Tibial artery (tissue), 4 donors: ENCODE data around the gene LYST.

Source experiments
- DNase-seq, 2 donors: peaks; one replicate each; pipeline ENCODE4 v3.0.0-alpha.2; 2019
- H3K27ac ChIP-seq, 2 donors: fragments of 200-600 bp; sonication (generic) in 1 of 2; 1 replicate in 1 of 2; 2 replicates in 1 of 2; pipeline ENCODE4 v1.5.1; 2018 to 2019; ENCODE audit warnings: mild to moderate bottlenecking in 1 of 2
- H3K27me3 ChIP-seq, 2 donors: fragments of 200-600 bp; sonication (generic) in 1 of 2; one replicate each; pipeline versions ENCODE4 v1.5.1 to v1.6.0; 2016 to 2019
- H3K36me3 ChIP-seq, 3 donors: fragments of 200-600 bp; sonication (generic) in 2 of 3; one replicate each; pipeline ENCODE4 v1.5.1; 2016 to 2019; ENCODE audit warnings: mild to moderate bottlenecking in 2 of 3
- H3K4me1 ChIP-seq, 4 donors: fragments of 200-600 bp; sonication (generic) in 2 of 4; 1 replicate in 3 of 4; 2 replicates in 1 of 4; pipeline ENCODE4 v1.5.1; 2016 to 2019
- H3K4me3 ChIP-seq, 2 donors: fragments of 200-600 bp; sonication (generic) in 1 of 2; 1 replicate in 1 of 2; 2 replicates in 1 of 2; pipeline ENCODE4 v1.5.1; 2018 to 2019; ENCODE audit warnings: mild to moderate bottlenecking in 2 of 2
- H3K9me3 ChIP-seq, 3 donors: fragments of 200-600 bp; sonication (generic) in 1 of 3; one replicate each; pipeline ENCODE4 v1.5.1; 2016 to 2019
- intact Hi-C: fragments of 100-400 bp; cut with DNase I; formaldehyde crosslinking; loops from one replicate; pipeline ENCODE4 v1.15.0; 2023; ENCODE audit warnings: low total_unique reads
- TF ChIP-seq, protein P1 (sequence below), 2 experiments: fragments of 200-600 bp in 1 of 2; fragments of 450-650 bp in 1 of 2; IDR thresholded peaks; one replicate each; pipeline ENCODE4 v1.5.1; 2017 to 2019; ENCODE audit warnings: antibody characterized with exemption in 2 of 2, mild to moderate bottlenecking in 1 of 2, moderate library complexity in 1 of 2

The LYST gene

DNA sequence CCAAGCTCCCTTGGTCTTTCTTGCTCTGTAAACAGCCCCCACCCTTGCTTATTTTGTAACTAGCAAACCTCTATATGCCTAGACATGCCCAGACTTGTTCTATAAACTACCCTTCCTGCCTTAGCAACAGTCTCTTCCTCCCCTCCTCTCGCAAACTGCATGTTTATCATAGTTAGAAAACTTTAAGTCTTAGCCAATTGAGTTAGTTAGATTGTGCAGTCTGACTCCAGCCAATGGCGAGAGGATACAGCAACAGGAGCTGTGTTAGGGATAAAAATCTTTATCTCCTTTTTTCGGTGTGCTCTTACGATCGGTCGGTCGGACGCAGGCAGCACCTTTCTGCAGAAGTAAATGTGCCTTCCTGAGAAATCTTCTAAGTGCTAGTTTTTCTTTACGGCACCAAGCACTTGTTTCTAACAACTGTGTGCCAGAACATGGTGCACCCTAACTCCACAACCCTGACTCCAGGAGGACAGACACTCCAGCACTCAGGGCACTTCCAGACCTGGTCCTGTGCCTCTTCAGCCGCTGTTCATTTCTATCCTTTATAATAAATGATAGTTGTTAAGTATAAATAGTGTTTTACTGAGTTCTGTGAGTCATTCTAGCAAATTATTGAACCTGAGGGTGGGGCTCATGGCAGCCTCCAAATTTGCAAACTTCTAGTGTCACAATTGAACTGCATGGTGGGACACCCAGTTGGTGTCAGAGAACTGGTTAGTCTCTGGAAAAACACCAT lies 191.4 kb downstream of the LYST start:
- no peak for DNase-seq
- Histone ChIP-seq H3K4me1 (no peaks in the 10 kb centered on the region), H3K9me3 (peaks cover 0 to 15% (median 11%) of the 10 kb centered on the region in 3 donors), H3K27me3 (no peaks in the 10 kb centered on the region), H3K27ac (no peak overlapping the region), H3K36me3 (peaks cover 70 to 79% (median 74%) of the 10 kb centered on the region in 3 donors), H3K4me3 (no peak overlapping the region)
- TF ChIP-seq, protein P1, sequence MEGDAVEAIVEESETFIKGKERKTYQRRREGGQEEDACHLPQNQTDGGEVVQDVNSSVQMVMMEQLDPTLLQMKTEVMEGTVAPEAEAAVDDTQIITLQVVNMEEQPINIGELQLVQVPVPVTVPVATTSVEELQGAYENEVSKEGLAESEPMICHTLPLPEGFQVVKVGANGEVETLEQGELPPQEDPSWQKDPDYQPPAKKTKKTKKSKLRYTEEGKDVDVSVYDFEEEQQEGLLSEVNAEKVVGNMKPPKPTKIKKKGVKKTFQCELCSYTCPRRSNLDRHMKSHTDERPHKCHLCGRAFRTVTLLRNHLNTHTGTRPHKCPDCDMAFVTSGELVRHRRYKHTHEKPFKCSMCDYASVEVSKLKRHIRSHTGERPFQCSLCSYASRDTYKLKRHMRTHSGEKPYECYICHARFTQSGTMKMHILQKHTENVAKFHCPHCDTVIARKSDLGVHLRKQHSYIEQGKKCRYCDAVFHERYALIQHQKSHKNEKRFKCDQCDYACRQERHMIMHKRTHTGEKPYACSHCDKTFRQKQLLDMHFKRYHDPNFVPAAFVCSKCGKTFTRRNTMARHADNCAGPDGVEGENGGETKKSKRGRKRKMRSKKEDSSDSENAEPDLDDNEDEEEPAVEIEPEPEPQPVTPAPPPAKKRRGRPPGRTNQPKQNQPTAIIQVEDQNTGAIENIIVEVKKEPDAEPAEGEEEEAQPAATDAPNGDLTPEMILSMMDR (IDR thresholded peaks at IDR 0.05) = no peak
- intact Hi-C loops = no loop called here

DNA sequence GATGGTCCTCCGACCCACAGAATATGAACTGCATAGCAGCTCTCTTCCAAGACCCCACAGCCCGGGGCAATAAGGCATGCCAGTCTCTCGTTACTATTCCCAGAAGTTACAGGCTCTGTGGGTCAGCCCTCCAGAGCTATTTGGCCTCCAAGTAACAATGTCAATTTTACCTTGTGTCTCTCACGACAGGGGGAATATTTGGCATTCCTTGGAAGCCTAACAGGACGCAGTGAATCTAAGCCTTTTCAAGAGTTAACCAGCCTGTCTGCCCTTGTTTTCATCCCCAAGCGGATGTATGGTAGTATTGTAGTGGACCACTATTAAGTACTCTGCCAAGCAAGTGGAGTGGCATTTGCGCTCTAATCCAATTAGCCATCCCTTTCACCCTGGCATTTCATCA lies 192.7 kb downstream of the LYST start:
- no peak for DNase-seq
- TF ChIP-seq, protein P1 (IDR thresholded peaks at IDR 0.05) = no peak
- Histone ChIP-seq H3K27me3 (no peaks in the 10 kb centered on the region), H3K27ac (no peak overlapping the region), H3K9me3 (peaks cover 0 to 25% (median 16%) of the 10 kb centered on the region in 3 donors), H3K4me1 (no peaks in the 10 kb centered on the region), H3K4me3 (no peak overlapping the region), H3K36me3 (peaks cover 82 to 87% (median 86%) of the 10 kb centered on the region in 3 donors)
- intact Hi-C loops = no loop called here

DNA sequence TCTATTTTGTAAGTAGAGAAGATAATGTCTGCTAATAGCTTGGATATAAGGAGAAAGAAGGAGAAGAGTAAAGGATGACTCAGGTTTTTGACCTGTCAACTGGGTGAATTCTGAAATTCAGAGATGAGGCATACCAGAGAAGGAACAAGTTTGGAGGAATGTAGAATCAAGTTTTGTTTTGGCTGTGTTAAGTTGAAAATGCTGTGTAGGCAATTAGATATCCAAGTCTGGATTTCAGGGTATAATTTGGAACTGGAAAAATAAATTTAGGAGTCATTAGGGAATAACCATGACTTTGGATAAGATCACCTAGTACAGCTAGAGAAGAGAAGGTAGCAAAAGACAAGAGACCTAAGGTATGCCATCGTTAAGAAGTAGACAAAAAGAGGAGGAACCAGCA lies 194.7 kb downstream of the LYST start:
- no peak for DNase-seq
- Histone ChIP-seq H3K27ac (no peak overlapping the region), H3K9me3 (peaks cover 0 to 25% (median 16%) of the 10 kb centered on the region in 3 donors), H3K4me1 (no peaks in the 10 kb centered on the region), H3K36me3 (peaks cover 77 to 81% (median 81%) of the 10 kb centered on the region in 3 donors), H3K4me3 (no peak overlapping the region), H3K27me3 (no peaks in the 10 kb centered on the region)
- intact Hi-C loops = no loop called here
- TF ChIP-seq, protein P1 (IDR thresholded peaks at IDR 0.05) = no peak

DNA sequence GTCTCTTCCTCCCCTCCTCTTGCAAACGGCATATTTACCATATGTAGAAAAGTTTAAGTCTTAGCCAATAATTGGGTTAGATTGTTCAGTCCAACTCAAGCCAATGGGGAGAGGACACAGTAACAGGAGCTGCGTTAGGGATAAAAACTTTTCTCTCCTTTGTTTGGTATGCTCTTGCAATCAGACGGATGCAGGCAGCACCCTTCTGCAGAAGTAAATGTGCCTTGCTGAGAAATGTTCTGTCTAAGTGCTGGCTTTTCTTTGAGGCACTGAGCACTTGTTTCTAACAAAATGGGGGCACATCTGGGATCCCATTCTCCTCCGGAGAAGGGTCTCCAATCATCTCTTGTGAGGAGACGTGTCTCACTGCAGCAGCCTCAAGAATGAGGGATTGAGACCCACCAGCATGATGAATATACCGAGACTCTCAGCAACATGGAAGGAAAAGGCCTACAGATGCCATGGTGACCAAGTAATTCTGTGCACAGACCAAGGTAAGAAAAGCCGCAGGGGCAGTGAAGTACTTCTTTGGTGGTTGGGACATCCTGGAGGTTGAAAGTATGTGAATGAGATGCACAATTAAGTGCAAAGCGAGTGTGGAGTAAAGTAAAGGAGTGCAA lies 196.4 kb downstream of the LYST start:
- Histone ChIP-seq H3K4me3 (no peak overlapping the region), H3K36me3 (peaks cover 60 to 64% (median 64%) of the 10 kb centered on the region in 3 donors), H3K4me1 (no peaks in the 10 kb centered on the region), H3K27me3 (no peaks in the 10 kb centered on the region), H3K9me3 (peaks cover 0 to 25% (median 16%) of the 10 kb centered on the region in 3 donors), H3K27ac (no peak overlapping the region)
- intact Hi-C loops = no loop called here
- no peak for DNase-seq
- TF ChIP-seq, protein P1 (IDR thresholded peaks at IDR 0.05) = no peak

DNA sequence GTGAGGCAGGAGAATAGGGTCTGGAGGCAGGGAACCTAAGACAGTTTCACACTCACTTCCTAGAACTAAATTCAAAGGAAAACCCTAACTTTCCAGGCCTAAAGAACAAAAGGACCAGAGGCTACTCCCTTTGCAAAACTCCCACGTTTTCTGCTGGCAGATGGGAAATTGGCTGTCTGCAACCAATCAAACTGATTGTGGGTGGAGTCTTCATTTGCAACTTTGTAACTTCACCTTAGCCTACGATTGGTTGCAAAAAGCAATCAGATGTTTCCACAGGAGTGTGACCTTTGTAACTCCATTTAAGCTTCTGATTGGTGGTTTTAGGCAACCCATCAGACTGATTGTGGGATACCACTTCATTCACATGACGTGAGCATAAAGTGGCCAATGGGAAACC lies 197.4 kb downstream of the LYST start:
- intact Hi-C loops = no loop called here
- H3K9me3 ChIP-seq = peaks cover 0 to 25% (median 16%) of the 10 kb centered on the region in 3 donors
- peaks cover 54 to 64% (median 60%) of the 10 kb centered on the region in 3 donors for H3K36me3 ChIP-seq

More for the DNA sequence above, 197.4 kb downstream of the LYST start:
- TF ChIP-seq, protein P1 (IDR thresholded peaks at IDR 0.05) = no peak
- Histone ChIP-seq H3K27me3 (no peaks in the 10 kb centered on the region), H3K4me1 (no peaks in the 10 kb centered on the region), H3K4me3 (no peak overlapping the region), H3K27ac (no peak overlapping the region)
- DNase-seq = no peak
